ENCODE measurements around the gene CHAMP1. TPM values are rescaled to one million over a fixed set of nuclear protein-coding genes. Genes with fewer than 3 reads are reported as not detected.

CHAMP1 gene
- total and polyA plus RNA-seq, 2 of the 13 experiments (the other 11 are each of a cell fraction or from before 2014, with no cell fraction given) = 8.4 to 9.7 TPM

DNA sequence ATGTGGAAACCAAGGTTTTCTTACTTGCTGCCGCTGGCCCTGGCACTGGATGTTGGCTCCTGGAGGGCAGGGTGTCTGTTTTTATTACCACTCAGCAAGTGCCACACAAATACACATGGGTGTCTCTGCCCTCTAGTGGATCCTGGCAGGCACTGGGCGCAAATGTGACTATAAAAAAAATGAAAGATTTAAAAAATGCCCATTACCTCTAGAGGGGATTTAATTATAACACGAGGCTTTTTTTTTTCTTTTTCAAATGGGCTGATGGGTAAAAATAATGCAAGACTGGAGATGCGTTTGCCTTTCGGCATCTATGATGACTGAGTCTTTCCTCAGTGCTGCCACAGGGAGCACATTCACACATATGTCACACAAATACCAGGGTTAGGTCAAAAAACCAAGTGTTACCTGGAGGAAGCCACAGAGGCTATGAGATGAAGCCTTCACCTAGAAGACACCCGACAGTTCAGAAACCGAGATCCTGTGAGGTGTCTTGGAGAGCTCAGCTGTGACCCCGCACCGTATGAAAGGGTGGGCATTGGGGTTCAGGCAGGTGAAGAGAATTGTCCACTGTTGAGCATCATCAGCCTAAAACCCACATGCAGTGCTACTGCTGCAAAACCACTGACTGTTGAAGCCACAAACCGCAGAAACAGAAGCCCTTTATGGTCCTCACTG lies 25.7 kb downstream of the CHAMP1 start (continued):
- TF ChIP-seq, protein P1, sequence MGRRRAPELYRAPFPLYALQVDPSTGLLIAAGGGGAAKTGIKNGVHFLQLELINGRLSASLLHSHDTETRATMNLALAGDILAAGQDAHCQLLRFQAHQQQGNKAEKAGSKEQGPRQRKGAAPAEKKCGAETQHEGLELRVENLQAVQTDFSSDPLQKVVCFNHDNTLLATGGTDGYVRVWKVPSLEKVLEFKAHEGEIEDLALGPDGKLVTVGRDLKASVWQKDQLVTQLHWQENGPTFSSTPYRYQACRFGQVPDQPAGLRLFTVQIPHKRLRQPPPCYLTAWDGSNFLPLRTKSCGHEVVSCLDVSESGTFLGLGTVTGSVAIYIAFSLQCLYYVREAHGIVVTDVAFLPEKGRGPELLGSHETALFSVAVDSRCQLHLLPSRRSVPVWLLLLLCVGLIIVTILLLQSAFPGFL (CRISPR knock-in tag; IDR thresholded peaks at IDR 0.05) = no peak
- TF ChIP-seq, protein P2, sequence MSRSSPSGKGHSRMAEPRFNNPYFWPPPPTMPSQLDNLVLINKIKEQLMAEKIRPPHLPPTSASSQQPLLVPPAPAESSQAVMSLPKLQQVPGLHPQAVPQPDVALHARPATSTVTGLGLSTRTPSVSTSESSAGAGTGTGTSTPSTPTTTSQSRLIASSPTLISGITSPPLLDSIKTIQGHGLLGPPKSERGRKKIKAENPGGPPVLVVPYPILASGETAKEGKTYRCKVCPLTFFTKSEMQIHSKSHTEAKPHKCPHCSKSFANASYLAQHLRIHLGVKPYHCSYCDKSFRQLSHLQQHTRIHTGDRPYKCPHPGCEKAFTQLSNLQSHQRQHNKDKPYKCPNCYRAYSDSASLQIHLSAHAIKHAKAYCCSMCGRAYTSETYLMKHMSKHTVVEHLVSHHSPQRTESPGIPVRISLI (CRISPR knock-in tag; IDR thresholded peaks at IDR 0.05; ENCODE audit: borderline replicate concordance) = no peak
- TF ChIP-seq, protein P3, sequence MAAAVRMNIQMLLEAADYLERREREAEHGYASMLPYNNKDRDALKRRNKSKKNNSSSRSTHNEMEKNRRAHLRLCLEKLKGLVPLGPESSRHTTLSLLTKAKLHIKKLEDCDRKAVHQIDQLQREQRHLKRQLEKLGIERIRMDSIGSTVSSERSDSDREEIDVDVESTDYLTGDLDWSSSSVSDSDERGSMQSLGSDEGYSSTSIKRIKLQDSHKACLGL (CRISPR knock-in tag; IDR thresholded peaks at IDR 0.05) = no peak
- TF ChIP-seq BRD4 (CRISPR knock-in tag; IDR thresholded peaks at IDR 0.05) (no peak), ZNF326 (CRISPR knock-in tag; IDR thresholded peaks at IDR 0.05; ENCODE audit: borderline replicate concordance) (no peak)
- TF ChIP-seq, protein P4, sequence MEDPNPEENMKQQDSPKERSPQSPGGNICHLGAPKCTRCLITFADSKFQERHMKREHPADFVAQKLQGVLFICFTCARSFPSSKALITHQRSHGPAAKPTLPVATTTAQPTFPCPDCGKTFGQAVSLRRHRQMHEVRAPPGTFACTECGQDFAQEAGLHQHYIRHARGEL (CRISPR knock-in tag; IDR thresholded peaks at IDR 0.05) = no peak

DNA sequence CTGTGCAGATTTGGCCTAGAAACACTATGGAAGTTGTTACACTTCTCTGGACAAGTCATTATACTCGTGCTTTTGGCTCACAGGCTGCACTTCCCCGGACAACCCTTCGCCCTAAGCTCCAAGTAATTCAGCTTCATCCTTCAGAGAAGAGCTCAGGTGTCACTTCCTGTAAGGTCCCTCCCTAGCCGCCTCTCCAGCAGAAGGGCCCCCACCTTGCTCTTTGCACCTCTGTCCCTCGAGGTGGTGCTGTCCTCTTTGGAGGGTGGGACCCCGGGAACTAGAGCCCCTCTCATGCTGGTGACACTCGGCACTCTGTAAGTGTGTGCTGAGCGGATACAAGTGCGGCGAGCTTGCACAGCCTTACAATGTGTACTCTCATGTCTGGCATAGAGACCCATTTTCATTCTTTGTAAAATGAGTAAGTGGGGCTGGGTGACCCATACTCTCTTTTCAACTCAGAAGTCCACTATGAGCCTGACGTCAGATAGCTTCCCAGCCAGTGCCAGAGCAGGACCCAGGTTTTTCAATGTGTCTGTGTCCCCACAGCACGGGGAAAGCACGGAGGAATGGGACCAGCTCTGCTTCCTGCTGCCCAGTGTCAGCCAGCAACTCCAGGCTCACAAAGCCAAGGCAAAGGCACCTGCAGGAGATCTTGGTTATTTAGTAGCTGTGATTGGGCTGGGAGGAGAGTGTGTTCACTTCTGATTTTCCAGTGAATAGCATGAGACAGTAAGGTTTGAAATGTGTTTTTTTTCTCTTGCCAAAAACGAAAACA lies 26.9 kb downstream of the CHAMP1 start:
- Histone ChIP-seq H3K36me3 (replicated peaks in 1 of 2; ENCODE audit: control insufficient read depth in 1 of 2, insufficient read depth in 2 of 2, low read length in 2 of 2) (no peaks in the 10 kb centered on the region), H4K20me1 (ENCODE audit: insufficient read depth, low read length) (no peaks in the 10 kb centered on the region), H3K4me3 (replicated peaks in 1 of 3; ENCODE audit: insufficient read depth in 1 of 3, low read depth in 2 of 3, low read length in 3 of 3) (peak overlapping the region in 1 of 3 experiments; percentile 40; a peak in 1 of 6 replicates), H3K27me3 (ENCODE audit: control insufficient read depth in 1 of 2, insufficient read depth in 2 of 2, low read length in 2 of 2) (no peaks in the 10 kb centered on the region), H3K9me3 (ENCODE audit: low read length) (no peaks in the 10 kb centered on the region), H3K4me2 (ENCODE audit: low read depth, low read length) (peak overlapping the region; percentile 58), H3K4me1 (ENCODE audit: insufficient read depth, low read length) (no peaks in the 10 kb centered on the region), H3K79me2 (ENCODE audit: insufficient read depth, low read length) (no peaks in the 10 kb centered on the region), H3K9ac (ENCODE audit: insufficient read depth, low read depth, low read length) (peak overlapping the region; percentile 15; the same call in 1 of the 2 replicates), H3K27ac (ENCODE audit: extremely low read length, insufficient read depth, low read length) (no peak overlapping the region), H2AFZ (ENCODE audit: low read length) (no peak overlapping the region)
- no peak for DNase-seq (ENCODE audit: low spot score)
- no peak for FAIRE-seq
- POLR2A ChIA-PET = no interaction called here
- intact Hi-C loops (cut with micrococcal nuclease; ENCODE audit: unreplicated experiment) (no loop called here), in situ Hi-C loops (cut with HindIII; ENCODE audit: extremely low pct_ligation_motif_present, low pct_unique_long_range_greater_than_20kb) (no loop called here)
- WGBS (ENCODE audit: low lambda C conversion rate) = 31% methylated on average over 8 of the region's 14 CpGs
- no TSS peak for BruUV-seq (replicated peaks)
- CTCF ChIA-PET (ENCODE audit: low intra/inter-chr PET ratio, low total read pairs) = no interaction called here
- ATAC-seq = peak; percentile 71
- TF ChIP-seq NR3C1 (CRISPR knock-in tag; IDR thresholded peaks at IDR 0.05) (no peak), MBNL3 (CRISPR knock-in tag; conservative IDR thresholded peaks at IDR 0.05) (no peak)
- TF ChIP-seq, protein P5, sequence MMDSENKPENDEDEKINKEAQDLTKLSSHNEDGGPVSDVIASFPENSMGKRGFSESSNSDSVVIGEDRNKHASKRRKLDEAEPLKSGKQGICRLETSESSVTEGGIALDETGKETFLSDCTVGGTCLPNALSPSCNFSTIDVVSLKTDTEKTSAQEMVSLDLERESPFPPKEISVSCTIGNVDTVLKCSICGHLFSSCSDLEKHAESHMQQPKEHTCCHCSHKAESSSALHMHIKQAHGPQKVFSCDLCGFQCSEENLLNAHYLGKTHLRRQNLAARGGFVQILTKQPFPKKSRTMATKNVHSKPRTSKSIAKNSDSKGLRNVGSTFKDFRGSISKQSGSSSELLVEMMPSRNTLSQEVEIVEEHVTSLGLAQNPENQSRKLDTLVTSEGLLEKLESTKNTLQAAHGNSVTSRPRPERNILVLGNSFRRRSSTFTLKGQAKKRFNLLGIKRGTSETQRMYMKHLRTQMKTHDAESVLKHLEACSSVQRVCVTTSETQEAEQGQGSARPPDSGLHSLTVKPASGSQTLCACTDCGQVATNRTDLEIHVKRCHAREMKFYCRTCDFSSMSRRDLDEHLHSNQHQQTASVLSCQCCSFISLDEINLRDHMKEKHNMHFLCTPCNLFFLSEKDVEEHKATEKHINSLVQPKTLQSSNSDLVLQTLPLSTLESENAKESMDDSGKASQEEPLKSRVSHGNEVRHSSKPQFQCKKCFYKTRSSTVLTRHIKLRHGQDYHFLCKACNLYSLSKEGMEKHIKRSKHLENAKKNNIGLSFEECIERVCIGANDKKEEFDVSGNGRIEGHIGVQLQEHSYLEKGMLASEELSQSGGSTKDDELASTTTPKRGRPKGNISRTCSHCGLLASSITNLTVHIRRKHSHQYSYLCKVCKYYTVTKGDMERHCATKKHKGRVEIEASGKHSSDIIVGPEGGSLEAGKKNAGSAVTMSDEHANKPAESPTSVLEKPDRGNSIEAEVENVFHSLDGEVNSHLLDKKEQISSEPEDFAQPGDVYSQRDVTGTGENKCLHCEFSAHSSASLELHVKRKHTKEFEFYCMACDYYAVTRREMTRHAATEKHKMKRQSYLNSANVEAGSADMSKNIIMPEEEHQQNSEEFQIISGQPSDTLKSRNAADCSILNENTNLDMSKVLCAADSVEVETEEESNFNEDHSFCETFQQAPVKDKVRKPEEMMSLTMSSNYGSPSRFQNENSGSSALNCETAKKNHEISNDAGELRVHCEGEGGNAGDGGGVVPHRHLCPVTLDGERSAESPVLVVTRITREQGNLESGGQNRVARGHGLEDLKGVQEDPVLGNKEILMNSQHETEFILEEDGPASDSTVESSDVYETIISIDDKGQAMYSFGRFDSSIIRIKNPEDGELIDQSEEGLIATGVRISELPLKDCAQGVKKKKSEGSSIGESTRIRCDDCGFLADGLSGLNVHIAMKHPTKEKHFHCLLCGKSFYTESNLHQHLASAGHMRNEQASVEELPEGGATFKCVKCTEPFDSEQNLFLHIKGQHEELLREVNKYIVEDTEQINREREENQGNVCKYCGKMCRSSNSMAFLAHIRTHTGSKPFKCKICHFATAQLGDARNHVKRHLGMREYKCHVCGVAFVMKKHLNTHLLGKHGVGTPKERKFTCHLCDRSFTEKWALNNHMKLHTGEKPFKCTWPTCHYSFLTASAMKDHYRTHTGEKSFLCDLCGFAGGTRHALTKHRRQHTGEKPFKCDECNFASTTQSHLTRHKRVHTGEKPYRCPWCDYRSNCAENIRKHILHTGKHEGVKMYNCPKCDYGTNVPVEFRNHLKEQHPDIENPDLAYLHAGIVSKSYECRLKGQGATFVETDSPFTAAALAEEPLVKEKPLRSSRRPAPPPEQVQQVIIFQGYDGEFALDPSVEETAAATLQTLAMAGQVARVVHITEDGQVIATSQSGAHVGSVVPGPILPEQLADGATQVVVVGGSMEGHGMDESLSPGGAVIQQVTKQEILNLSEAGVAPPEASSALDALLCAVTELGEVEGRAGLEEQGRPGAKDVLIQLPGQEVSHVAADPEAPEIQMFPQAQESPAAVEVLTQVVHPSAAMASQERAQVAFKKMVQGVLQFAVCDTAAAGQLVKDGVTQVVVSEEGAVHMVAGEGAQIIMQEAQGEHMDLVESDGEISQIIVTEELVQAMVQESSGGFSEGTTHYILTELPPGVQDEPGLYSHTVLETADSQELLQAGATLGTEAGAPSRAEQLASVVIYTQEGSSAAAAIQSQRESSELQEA (CRISPR knock-in tag; IDR thresholded peaks at IDR 0.05; ENCODE audit: not compliant biosample characterization) = no peak
